ENCODE data around the gene WNK2. TPM values are rescaled to one million over a fixed set of nuclear protein-coding genes. Genes with fewer than 3 reads are reported as not detected.

The WNK2 gene
- total and polyA plus RNA-seq, 2 of the 4 experiments (the other 2 are of a cell fraction) = not detected

GRCh38 chr9:93198838-93199625 lies 15.1 kb downstream of the WNK2 start:
- ChIA-PET CTCF (no interaction called here), POLR2A (ENCODE audit: unreplicated experiment) (no interaction called here)
- H2AK5ac ChIP-seq (ENCODE audit: low read depth, low read length) = no peak overlapping the region
- no peaks in the 10 kb centered on the region for H3K79me1 ChIP-seq (ENCODE audit: low read depth in 1 of 2, low read length in 2 of 2)
- H2AK9ac ChIP-seq (replicated peaks; ENCODE audit: low read depth, low read length, poor library complexity) = no peak overlapping the region
- no peak overlapping the region for H2BK15ac ChIP-seq (ENCODE audit: low read depth, low read length)
- no peak overlapping the region for H4K5ac ChIP-seq (ENCODE audit: low read depth, low read length)
- H2AFZ ChIP-seq (replicated peaks; ENCODE audit: low read length, poor library complexity) = peak overlapping the region; percentile 58
- H3K4me2 ChIP-seq (ENCODE audit: low read depth, low read length) = no peak overlapping the region
- no peak overlapping the region for H3K9ac ChIP-seq (ENCODE audit: low read depth, low read length)
- H3K9me3 ChIP-seq (ENCODE audit: control insufficient read depth, insufficient read depth, low read length) = peaks cover 3% of the 10 kb centered on the region; the same call in 1 of the 2 replicates
- H3K4ac ChIP-seq (ENCODE audit: low read depth, low read length) = no peak overlapping the region
- H3K23ac ChIP-seq (ENCODE audit: low read depth, low read length) = no peak overlapping the region
- H3K9me1 ChIP-seq (ENCODE audit: insufficient read depth, low read length) = no peaks in the 10 kb centered on the region
- no peak overlapping the region for H4K8ac ChIP-seq (ENCODE audit: low read depth in 2 of 2, low read length in 2 of 2)
- H3K27me3 ChIP-seq (ENCODE audit: control insufficient read depth, insufficient read depth, low read length) = peaks cover 18% of the 10 kb centered on the region
- dilution Hi-C loops (cut with HindIII; ENCODE audit: low sequenced_read_pairs, unreplicated experiment) (no loop called here), in situ Hi-C loops (cut with MboI; ENCODE audit: low sequenced_read_pairs) (no loop called here), intact Hi-C loops (cut with micrococcal nuclease) (no loop called here)
- no peak overlapping the region for H2BK120ac ChIP-seq (ENCODE audit: low read depth, low read length)
- H3K4me3 ChIP-seq (ENCODE audit: insufficient read depth, low read depth, low read length) = no peak overlapping the region
- BruUV-seq (replicated peaks) = no TSS peak
- H3K4me1 ChIP-seq (ENCODE audit: control insufficient read depth, insufficient read depth, low read length) = no peaks in the 10 kb centered on the region
- WGBS, 2 experiments (ENCODE audit: extremely low coverage in 2 of 2, insufficient read length in 1 of 2) = 59% methylated on average over 9 of the region's 16 CpGs; no CpG with 5 or more reads in 1 of the 2 experiments
- H3K36me3 ChIP-seq (ENCODE audit: control insufficient read depth, insufficient read depth, low read length) = no peaks in the 10 kb centered on the region
- H4K91ac ChIP-seq (ENCODE audit: insufficient read depth, low read depth, low read length) = no peak overlapping the region
- H3K27ac ChIP-seq (ENCODE audit: insufficient read depth, low read length) = no peak overlapping the region
- H2BK20ac ChIP-seq (ENCODE audit: low read depth, low read length) = no peak overlapping the region
- no peak overlapping the region for H3K14ac ChIP-seq (replicated peaks; ENCODE audit: low read depth, low read length)
- ATAC-seq (ENCODE audit: low read depth) (no peak), DNase-seq (no peak)
- no peak overlapping the region for H2BK5ac ChIP-seq (ENCODE audit: low read depth, low read length, poor library complexity, severe bottlenecking)
- TF ChIP-seq RFX5 (IDR thresholded peaks at IDR 0.05; ENCODE audit: low read depth, low read length) = no peak
- TF ChIP-seq NFE2L2 (IDR thresholded peaks at IDR 0.05; ENCODE audit: low read depth, low read length) = no peak
- TF ChIP-seq FOS (IDR thresholded peaks at IDR 0.05; ENCODE audit: low read depth, low read length) = no peak
- TF ChIP-seq ELK1 (IDR thresholded peaks at IDR 0.05; ENCODE audit: borderline replicate concordance, low read depth, low read length) = no peak
- TF ChIP-seq MAFK (IDR thresholded peaks at IDR 0.05; ENCODE audit: low read depth, low read length) = no peak
- no peak for TF ChIP-seq RCOR1 (IDR thresholded peaks at IDR 0.05; ENCODE audit: insufficient replicate concordance, low read length)
- TF ChIP-seq MXI1 (IDR thresholded peaks at IDR 0.05; ENCODE audit: borderline replicate concordance, low read depth, low read length) = no peak
- no peak for TF ChIP-seq RAD21 (IDR thresholded peaks at IDR 0.05; ENCODE audit: low read length)
- no peak for TF ChIP-seq USF2 (IDR thresholded peaks at IDR 0.05; ENCODE audit: low read depth, low read length)
- TF ChIP-seq SMC3 (IDR thresholded peaks at IDR 0.05; ENCODE audit: low read depth, low read length) = no peak
- no peak for TF ChIP-seq CEBPB (IDR thresholded peaks at IDR 0.05; ENCODE audit: low read depth, low read length)
- no peak for TF ChIP-seq MAZ (IDR thresholded peaks at IDR 0.05; ENCODE audit: borderline replicate concordance, low read depth, low read length)
- TF ChIP-seq CTCF (conservative IDR thresholded peaks at IDR 0.05; ENCODE audit: low read depth, low read length) = no peak
- no peak for TF ChIP-seq CHD1 (IDR thresholded peaks at IDR 0.05; ENCODE audit: low read depth, low read length)
- TF ChIP-seq BHLHE40 (IDR thresholded peaks at IDR 0.05; ENCODE audit: low read depth, low read length) = no peak
- TF ChIP-seq POLR2A (IDR thresholded peaks at IDR 0.05; ENCODE audit: low read depth, low read length) = no peak
- no peaks in the 10 kb centered on the region for H4K20me1 ChIP-seq (ENCODE audit: insufficient read depth, low read length)
- no peak overlapping the region for H3K18ac ChIP-seq (ENCODE audit: low read depth, low read length)
- H3K56ac ChIP-seq (ENCODE audit: extremely low read depth, insufficient read depth, low read length) = no peak overlapping the region

All from IMR-90 (cell line).